A204.1 (cell line): Measurements from ENCODE around the gene POU1F1.
"Not testable (repeated sequence)": the region's sequence is repeated elsewhere in the genome, so short reads cannot be mapped to it uniquely, and the experiment has no call there.

ENCODE experiments used
- FAIRE-seq: peaks from 2 replicates; lab custom pipeline; 2012; peaks lifted over from hg19 to GRCh38; lab: Jason Lieb, UNC

Gene POU1F1

GRCh38 chr3:87248831-87249230 lies 27.6 kb downstream of the POU1F1 start:
- FAIRE-seq, result no peak

GRCh38 chr3:87248231-87248630 lies 28.2 kb downstream of the POU1F1 start:
- FAIRE-seq, result not testable (repeated sequence)

- no peak for FAIRE-seq
These were observed 29.0 kb downstream of the POU1F1 start for GRCh38 chr3:87247430-87247773.

- FAIRE-seq, result no peak
These were observed 29.5 kb downstream of the POU1F1 start for GRCh38 chr3:87246662-87247429.

GRCh38 chr3:87236093-87236492 lies 40.3 kb downstream of the POU1F1 start:
- FAIRE-seq, result no peak

GRCh38 chr3:87233805-87234204 lies 42.6 kb downstream of the POU1F1 start:
- FAIRE-seq, result no peak

- FAIRE-seq, result no peak
These were observed 47.3 kb downstream of the POU1F1 start for GRCh38 chr3:87229113-87229512.

- no peak for FAIRE-seq
These were observed 48.1 kb downstream of the POU1F1 start for GRCh38 chr3:87228316-87228715.

- FAIRE-seq, result no peak
These were observed 48.6 kb downstream of the POU1F1 start for GRCh38 chr3:87227835-87228144.

- FAIRE-seq, result no peak
These were observed 49.1 kb downstream of the POU1F1 start, which contains the start of gene CHMP2B for GRCh38 chr3:87227104-87227834. CHMP2B (plus strand) TSS chr3:87227309; CDS start chr3:87227523, 214 bp downstream.

GRCh38 chr3:87225659-87226058 lies 50.7 kb downstream of the POU1F1 start:
- no peak for FAIRE-seq

GRCh38 chr3:87219611-87220010 lies 56.8 kb downstream of the POU1F1 start:
- no peak for FAIRE-seq

- FAIRE-seq, result no peak
These were observed 57.8 kb downstream of the POU1F1 start for GRCh38 chr3:87218560-87218959.
